ENCODE measurements around the gene URB2. TPM values are rescaled to one million over a fixed set of nuclear protein-coding genes. Genes with fewer than 3 reads are reported as not detected.

The URB2 gene
- total RNA-seq, 1 donor from 2014 or later: 9.7 TPM

- H3K27me3 Mint-ChIP-seq (ENCODE audit: low read depth, unreplicated experiment): no peaks in the 10 kb centered on the region
- Histone ChIP-seq H3K79me2 (ENCODE audit: insufficient read depth, low read length) (peaks cover 5% of the 10 kb centered on the region), H3K27ac (ENCODE audit: low read depth, low read length) (no peak overlapping the region), H4K20me1 (ENCODE audit: insufficient read depth, low read length) (peaks cover 16% of the 10 kb centered on the region), H3K9me3 (ENCODE audit: insufficient read depth, low read depth, low read length) (no peaks in the 10 kb centered on the region), H3K4me2 (ENCODE audit: low read length) (no peak overlapping the region), H2AFZ (ENCODE audit: low read depth, low read length) (no peak overlapping the region), H3K27me3 (ENCODE audit: insufficient read depth, low read length) (no peaks in the 10 kb centered on the region), H3K9ac (ENCODE audit: low read length) (no peak overlapping the region), H3K36me3 (ENCODE audit: insufficient read depth, low read length) (peaks cover 61% of the 10 kb centered on the region), H3K4me3 (ENCODE audit: insufficient read depth, low read depth, low read length) (no peak overlapping the region), H3K4me1 (ENCODE audit: insufficient read depth, low read length) (no peaks in the 10 kb centered on the region)
- no peak overlapping the region for H3K4me3 Mint-ChIP-seq (ENCODE audit: unreplicated experiment)
- no peak for FAIRE-seq
- H3K9me3 Mint-ChIP-seq (ENCODE audit: unreplicated experiment): no peaks in the 10 kb centered on the region
- TF ChIP-seq CTCF (IDR thresholded peaks at IDR 0.05; ENCODE audit: insufficient read depth, low read depth, low read length): no peak
- TF ChIP-seq EZH2 (IDR thresholded peaks at IDR 0.05; ENCODE audit: insufficient read depth, low read length): no peak
- H3K27ac Mint-ChIP-seq (ENCODE audit: unreplicated experiment): no peak overlapping the region
- H3K4me1 Mint-ChIP-seq (ENCODE audit: low read depth, unreplicated experiment): no peaks in the 10 kb centered on the region
- peaks cover 33% of the 10 kb centered on the region for H3K36me3 Mint-ChIP-seq (ENCODE audit: low read depth, unreplicated experiment)
- no peak for DNase-seq (ENCODE audit: low read depth)
These were observed 18.7 kb upstream of the URB2 start for GRCh38 chr1:229607370-229607769.

- Mint-ChIP-seq H3K27ac (ENCODE audit: unreplicated experiment) (no peak overlapping the region), H3K36me3 (ENCODE audit: low read depth, unreplicated experiment) (peaks cover 37% of the 10 kb centered on the region), H3K4me1 (ENCODE audit: low read depth, unreplicated experiment) (no peaks in the 10 kb centered on the region), H3K9me3 (ENCODE audit: unreplicated experiment) (no peaks in the 10 kb centered on the region), H3K4me3 (ENCODE audit: unreplicated experiment) (no peak overlapping the region), H3K27me3 (ENCODE audit: low read depth, unreplicated experiment) (no peaks in the 10 kb centered on the region)
- H3K9me3 ChIP-seq (ENCODE audit: insufficient read depth, low read depth, low read length): no peaks in the 10 kb centered on the region
- peaks cover 62% of the 10 kb centered on the region for H3K36me3 ChIP-seq (ENCODE audit: insufficient read depth, low read length)
- no peak for DNase-seq (ENCODE audit: low read depth)
- FAIRE-seq: no peak
- H4K20me1 ChIP-seq (ENCODE audit: insufficient read depth, low read length): peaks cover 22% of the 10 kb centered on the region
- H3K27ac ChIP-seq (ENCODE audit: low read depth, low read length): no peak overlapping the region
- H3K4me3 ChIP-seq (ENCODE audit: insufficient read depth, low read depth, low read length): no peak overlapping the region
- no peak overlapping the region for H3K4me2 ChIP-seq (ENCODE audit: low read length)
- H3K79me2 ChIP-seq (ENCODE audit: insufficient read depth, low read length): peaks cover 2% of the 10 kb centered on the region
- no peaks in the 10 kb centered on the region for H3K4me1 ChIP-seq (ENCODE audit: insufficient read depth, low read length)
- H3K9ac ChIP-seq (ENCODE audit: low read length): no peak overlapping the region
- H2AFZ ChIP-seq (ENCODE audit: low read depth, low read length): no peak overlapping the region
- TF ChIP-seq CTCF (IDR thresholded peaks at IDR 0.05; ENCODE audit: insufficient read depth, low read depth, low read length) (no peak), EZH2 (IDR thresholded peaks at IDR 0.05; ENCODE audit: insufficient read depth, low read length) (no peak)
- no peaks in the 10 kb centered on the region for H3K27me3 ChIP-seq (ENCODE audit: insufficient read depth, low read length)
These were observed 17.5 kb upstream of the URB2 start for GRCh38 chr1:229608590-229608989.

- Histone ChIP-seq H3K9me3 (ENCODE audit: insufficient read depth, low read depth, low read length) (no peaks in the 10 kb centered on the region), H3K4me1 (ENCODE audit: insufficient read depth, low read length) (no peaks in the 10 kb centered on the region), H3K79me2 (ENCODE audit: insufficient read depth, low read length) (peaks cover 50% of the 10 kb centered on the region), H3K4me2 (ENCODE audit: low read length) (no peak overlapping the region), H3K9ac (ENCODE audit: low read length) (no peak overlapping the region), H2AFZ (ENCODE audit: low read depth, low read length) (no peak overlapping the region), H3K27me3 (ENCODE audit: insufficient read depth, low read length) (no peaks in the 10 kb centered on the region), H3K4me3 (ENCODE audit: insufficient read depth, low read depth, low read length) (no peak overlapping the region), H3K36me3 (ENCODE audit: insufficient read depth, low read length) (peaks cover 34% of the 10 kb centered on the region), H4K20me1 (ENCODE audit: insufficient read depth, low read length) (peaks cover 60% of the 10 kb centered on the region), H3K27ac (ENCODE audit: low read depth, low read length) (no peak overlapping the region)
- Mint-ChIP-seq H3K9me3 (ENCODE audit: unreplicated experiment) (no peaks in the 10 kb centered on the region), H3K36me3 (ENCODE audit: low read depth, unreplicated experiment) (peaks cover 26% of the 10 kb centered on the region), H3K4me1 (ENCODE audit: low read depth, unreplicated experiment) (no peaks in the 10 kb centered on the region), H3K4me3 (ENCODE audit: unreplicated experiment) (no peak overlapping the region), H3K27ac (ENCODE audit: unreplicated experiment) (no peak overlapping the region), H3K27me3 (ENCODE audit: low read depth, unreplicated experiment) (no peaks in the 10 kb centered on the region)
- FAIRE-seq (no peak), DNase-seq (ENCODE audit: low read depth) (no peak)
- TF ChIP-seq EZH2 (IDR thresholded peaks at IDR 0.05; ENCODE audit: insufficient read depth, low read length) (no peak), CTCF (IDR thresholded peaks at IDR 0.05; ENCODE audit: insufficient read depth, low read depth, low read length) (no peak)
These were observed 12.1 kb upstream of the URB2 start for GRCh38 chr1:229613938-229614337.
